BLaER1 (cell line): ENCODE data around the gene CDK18.
A peak's percentile ranks its signal among the peaks of the same experiment; 100 is the strongest.

Experiments
- H3K27ac ChIP-seq: shearing (Covaris generic); formaldehyde crosslinking; 2 replicates; pipeline ENCODE4 v1.8.1; 2022
- H3K27me3 ChIP-seq: shearing (Covaris generic); formaldehyde crosslinking; 2 replicates; pipeline ENCODE4 v1.8.1; 2022
- H3K36me3 ChIP-seq: shearing (Covaris generic); formaldehyde crosslinking; 2 replicates; pipeline ENCODE4 v1.8.1; 2022
- H3K4me1 ChIP-seq: shearing (Covaris generic); formaldehyde crosslinking; 2 replicates; pipeline ENCODE4 v1.8.1; 2022
- H3K4me2 ChIP-seq: shearing (Covaris generic); formaldehyde crosslinking; 2 replicates; pipeline ENCODE4 v1.8.1; 2022
- H3K4me3 ChIP-seq: shearing (Covaris generic); formaldehyde crosslinking; 2 replicates; pipeline ENCODE4 v1.8.1; 2022
- H3K9ac ChIP-seq: shearing (Covaris generic); formaldehyde crosslinking; 2 replicates; pipeline ENCODE4 v1.8.1; 2022
- H3K9me3 ChIP-seq: shearing (Covaris generic); formaldehyde crosslinking; 2 replicates; pipeline ENCODE4 v1.8.1; 2022
- H4K20me1 ChIP-seq: shearing (Covaris generic); formaldehyde crosslinking; 2 replicates; pipeline ENCODE4 v1.8.1; 2022
- Cebpa-rat ChIP-seq: shearing (Covaris generic); IDR thresholded peaks from 2 replicates; pipeline ENCODE4 v1.8.1; 2022

The CDK18 gene

GRCh38 chr1:205504311-205505075 is at the start of gene CDK18:
TSS of gene CDK18 (plus strand) at chr1:205504669. CDS start at chr1:205523168, 18,499 bp downstream.
- Histone ChIP-seq H3K27ac (peak within 1 kb of the TSS; percentile 80), H3K27me3 (no peaks in the 10 kb centered on the region), H3K4me1 (peaks cover 49% of the 10 kb centered on the region), H3K36me3 (0 out of 2 replicates have a peak, but pooled peaks cover 3% of the 10 kb centered on the region), H3K4me2 (peak within 1 kb of the TSS; percentile 93), H3K4me3 (peak within 1 kb of the TSS; percentile 82), H4K20me1 (peaks cover 39% of the 10 kb centered on the region), H3K9ac (peak within 1 kb of the TSS; percentile 84), H3K9me3 (no peaks in the 10 kb centered on the region)
- TF ChIP-seq Cebpa-rat = no peak

DNA sequence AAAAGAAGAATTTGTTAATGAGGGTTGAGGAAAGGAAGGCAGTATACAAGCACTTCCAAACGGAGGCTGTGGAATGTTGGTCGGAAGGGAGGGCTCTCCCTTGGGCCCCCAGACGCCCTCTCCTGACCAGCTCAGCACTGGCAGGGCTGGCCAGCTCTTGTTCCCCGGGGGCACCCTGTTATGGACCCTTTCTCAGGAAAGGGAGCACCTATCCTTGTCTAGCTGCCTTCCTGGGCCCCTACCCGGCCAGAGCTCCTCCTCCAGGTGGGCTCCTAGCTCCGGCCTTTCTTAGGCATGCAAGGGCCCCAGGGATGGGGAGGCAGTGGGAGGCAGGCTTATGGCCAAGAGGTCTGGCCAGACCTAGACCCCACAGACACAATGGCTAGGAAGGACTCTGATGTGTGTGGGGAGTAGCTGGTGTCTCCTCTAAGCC is 49.5 kb upstream of the CDK18 start:
- H3K27me3 ChIP-seq = peaks cover 96% of the 10 kb centered on the region
- H3K9ac ChIP-seq = no peak overlapping the region
- H3K9me3 ChIP-seq = no peaks in the 10 kb centered on the region
- H3K4me1 ChIP-seq = 0 out of 2 replicates have a peak, but pooled peaks cover 5% of the 10 kb centered on the region
- no peak overlapping the region for H3K4me3 ChIP-seq
- TF ChIP-seq Cebpa-rat = no peak
- peaks cover 38% of the 10 kb centered on the region for H4K20me1 ChIP-seq
- H3K4me2 ChIP-seq = no peak overlapping the region
- no peaks in the 10 kb centered on the region for H3K36me3 ChIP-seq
- no peak overlapping the region for H3K27ac ChIP-seq

GRCh38 chr1:205455581-205456382 is 48.7 kb upstream of the CDK18 start, which contains the start of gene BLACAT1:
TSS of gene BLACAT1 (minus strand) at chr1:205456045.
- peak within 1 kb of the TSS; percentile 7; the same call in 1 of the 2 replicates for H3K4me3 ChIP-seq

GRCh38 chr1:205456383-205456867 is 48.0 kb upstream of the CDK18 start:
- Histone ChIP-seq H3K4me2 (peak overlapping the region; percentile 19; the same call in 1 of the 2 replicates), H3K4me3 (peak overlapping the region; percentile 7; the same call in 1 of the 2 replicates), H3K27me3 (peaks cover 93% of the 10 kb centered on the region), H3K36me3 (no peaks in the 10 kb centered on the region), H3K27ac (no peak overlapping the region), H4K20me1 (peaks cover 38% of the 10 kb centered on the region), H3K4me1 (no peaks in the 10 kb centered on the region), H3K9me3 (no peaks in the 10 kb centered on the region), H3K9ac (no peak overlapping the region)
- TF ChIP-seq Cebpa-rat = no peak

More at GRCh38 chr1:205455581-205456382, 48.7 kb upstream of the CDK18 start, which contains the start of gene BLACAT1:
- Histone ChIP-seq H3K27ac (no peak within 1 kb of the TSS), H3K27me3 (peaks cover 96% of the 10 kb centered on the region), H3K36me3 (no peaks in the 10 kb centered on the region), H3K9me3 (no peaks in the 10 kb centered on the region), H3K4me1 (no peaks in the 10 kb centered on the region), H3K4me2 (peak within 1 kb of the TSS; percentile 19; the same call in 1 of the 2 replicates), H4K20me1 (peaks cover 38% of the 10 kb centered on the region), H3K9ac (no peak within 1 kb of the TSS)
- TF ChIP-seq Cebpa-rat = no peak

GRCh38 chr1:205456868-205457745 is 47.4 kb upstream of the CDK18 start:
- Histone ChIP-seq H3K27ac (no peak overlapping the region), H3K4me3 (no peak overlapping the region), H3K4me1 (no peaks in the 10 kb centered on the region), H4K20me1 (peaks cover 38% of the 10 kb centered on the region), H3K36me3 (no peaks in the 10 kb centered on the region), H3K4me2 (peak overlapping the region; percentile 19; the same call in 1 of the 2 replicates), H3K9ac (no peak overlapping the region), H3K27me3 (peaks cover 86% of the 10 kb centered on the region), H3K9me3 (no peaks in the 10 kb centered on the region)
- TF ChIP-seq Cebpa-rat = no peak

GRCh38 chr1:205458777-205459566 is 45.5 kb upstream of the CDK18 start:
- H3K4me1 ChIP-seq = no peaks in the 10 kb centered on the region
- peaks cover 26% of the 10 kb centered on the region for H4K20me1 ChIP-seq
- H3K4me3 ChIP-seq = no peak overlapping the region
- no peak overlapping the region for H3K27ac ChIP-seq
- H3K36me3 ChIP-seq = no peaks in the 10 kb centered on the region
- no peak for TF ChIP-seq Cebpa-rat
- H3K4me2 ChIP-seq = no peak overlapping the region
- H3K9ac ChIP-seq = no peak overlapping the region
- H3K9me3 ChIP-seq = no peaks in the 10 kb centered on the region
- peaks cover 68% of the 10 kb centered on the region for H3K27me3 ChIP-seq

DNA sequence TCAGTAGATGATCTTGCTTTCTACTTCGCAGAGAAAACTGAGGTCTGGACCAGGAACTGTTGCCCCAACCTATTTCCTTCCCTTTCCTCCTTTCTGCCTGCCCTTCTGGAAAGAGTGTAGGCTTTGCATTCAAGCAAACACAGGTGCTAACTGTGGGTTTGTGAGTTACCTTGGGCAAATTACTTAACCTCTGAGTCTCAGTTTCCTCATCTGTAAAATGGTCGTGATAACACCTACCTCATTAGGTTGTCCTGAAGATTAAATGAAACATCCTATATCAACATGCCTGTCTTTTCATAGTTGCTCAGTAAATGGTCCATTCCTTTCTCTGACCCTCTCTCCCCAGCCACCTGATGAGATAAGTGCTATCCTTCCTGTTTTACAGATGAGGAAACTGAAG is 39.1 kb upstream of the CDK18 start:
- no peaks in the 10 kb centered on the region for H3K4me1 ChIP-seq
- H3K36me3 ChIP-seq = no peaks in the 10 kb centered on the region
- H3K9ac ChIP-seq = no peak overlapping the region
- no peaks in the 10 kb centered on the region for H3K9me3 ChIP-seq
- TF ChIP-seq Cebpa-rat = no peak
- H3K27ac ChIP-seq = no peak overlapping the region
- no peak overlapping the region for H3K4me3 ChIP-seq
- no peaks in the 10 kb centered on the region; the same call in 1 of the 2 replicates for H4K20me1 ChIP-seq
- H3K27me3 ChIP-seq = peaks cover 4% of the 10 kb centered on the region; the same call in 1 of the 2 replicates
- H3K4me2 ChIP-seq = no peak overlapping the region

DNA sequence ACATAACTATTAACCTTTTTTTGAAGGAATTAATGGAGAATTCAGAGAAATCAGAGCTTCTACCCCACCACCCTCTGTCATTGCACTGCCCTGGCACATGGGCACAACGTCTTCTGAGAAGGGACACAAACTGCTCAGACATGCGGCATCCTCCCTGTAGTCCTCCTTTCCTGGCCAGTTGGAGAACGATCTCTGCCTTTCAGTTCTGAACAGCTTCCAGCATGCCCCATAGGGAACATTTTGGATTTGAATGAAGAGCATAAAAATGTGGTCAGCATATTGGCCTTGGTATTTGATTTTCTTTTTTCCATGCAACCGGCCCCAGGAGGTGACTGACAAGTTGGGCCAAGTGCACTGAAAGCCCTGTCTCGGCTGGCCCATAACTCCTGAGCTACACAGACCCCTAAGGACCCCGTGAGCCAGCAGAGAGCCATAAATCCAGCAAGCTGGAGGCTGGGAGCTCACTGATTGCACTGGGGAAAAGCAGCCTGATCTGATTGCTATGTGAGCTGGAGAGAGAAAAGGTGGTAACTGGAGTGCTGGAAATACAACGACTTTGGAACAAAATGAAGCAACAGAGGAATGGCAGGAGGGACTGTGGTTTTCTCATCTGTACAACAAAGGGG is 37.8 kb upstream of the CDK18 start:
- no peaks in the 10 kb centered on the region for H3K27me3 ChIP-seq
- H3K4me1 ChIP-seq = no peaks in the 10 kb centered on the region
- no peak overlapping the region for H3K4me3 ChIP-seq
- no peak overlapping the region for H3K27ac ChIP-seq
- TF ChIP-seq Cebpa-rat = no peak
- no peak overlapping the region for H3K9ac ChIP-seq
- no peaks in the 10 kb centered on the region for H3K9me3 ChIP-seq
- H3K36me3 ChIP-seq = no peaks in the 10 kb centered on the region
- H4K20me1 ChIP-seq = no peaks in the 10 kb centered on the region
- H3K4me2 ChIP-seq = no peak overlapping the region
